GM18526 (cell line): ENCODE measurements around the gene PLAAT2.

Experiments used
- POLR2A ChIP-seq: IDR thresholded peaks from 3 replicates; pipeline ENCODE4 v1.6.1; 2011; ENCODE audit not compliant: insufficient read length; ENCODE audit errors: extremely low read depth

Gene PLAAT2

DNA sequence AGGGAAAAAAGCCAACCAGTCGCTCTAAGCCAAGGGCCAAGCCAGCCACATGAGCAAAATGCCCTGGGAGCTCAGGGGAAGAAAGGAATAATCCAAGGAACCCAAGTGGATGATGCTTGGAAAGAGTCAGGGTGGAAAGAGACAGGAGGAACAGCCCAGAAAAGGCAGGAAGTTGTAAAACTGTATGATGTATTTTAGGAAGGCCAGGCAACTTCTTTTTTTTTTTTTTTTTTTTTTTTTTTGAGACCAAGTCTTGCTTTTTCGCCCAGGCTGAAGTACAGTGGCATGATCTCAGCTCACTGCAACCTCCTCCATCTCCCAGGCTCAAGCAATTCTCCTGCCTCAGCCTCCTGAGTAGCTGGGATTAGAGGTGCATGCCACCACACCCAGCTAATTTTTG is 55.7 kb downstream of the PLAAT2 start:
- TF ChIP-seq POLR2A: no peak

- TF ChIP-seq POLR2A: no peak
Measured at GRCh38 chr11:63506876-63507275, 56.3 kb downstream of the PLAAT2 start.

DNA sequence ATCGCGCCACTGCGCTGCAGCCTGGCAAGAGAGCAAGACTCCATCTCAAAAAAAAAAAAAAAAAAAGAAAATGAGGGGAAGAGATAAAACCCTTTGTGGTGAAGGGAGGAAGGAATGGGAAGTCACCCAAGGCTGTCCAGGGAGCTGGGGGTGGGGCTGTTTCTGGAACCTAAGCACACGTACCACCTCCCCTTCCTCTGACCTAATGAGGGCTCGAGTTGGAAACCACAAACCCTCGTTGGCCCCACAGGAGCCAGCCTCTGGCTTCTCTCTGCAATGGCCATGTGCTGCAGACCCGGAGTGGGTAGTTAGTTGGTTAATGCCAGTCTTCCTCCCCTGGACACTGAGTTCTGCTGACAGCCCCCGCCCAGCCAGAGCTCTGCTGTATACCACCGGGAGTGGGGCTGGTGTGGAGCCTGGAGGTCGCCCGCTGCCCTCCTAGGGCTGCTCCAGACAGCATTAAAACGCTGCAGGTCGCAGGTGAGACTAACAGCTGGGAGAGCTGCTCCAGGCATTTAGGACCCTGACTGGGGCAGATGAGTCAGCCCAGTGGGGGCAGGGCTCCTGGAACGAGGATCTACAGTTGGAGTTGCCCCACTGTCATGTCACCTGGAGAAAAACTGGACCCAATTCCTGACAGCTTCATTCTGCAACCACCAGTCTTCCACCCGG is 57.2 kb downstream of the PLAAT2 start, which contains the start of gene LGALS12:
Gene LGALS12 (plus strand): TSS at position 228 of the 672 bp plus-strand sequence. CDS start 375 bp downstream, at position 603.
- TF ChIP-seq POLR2A: no peak

DNA sequence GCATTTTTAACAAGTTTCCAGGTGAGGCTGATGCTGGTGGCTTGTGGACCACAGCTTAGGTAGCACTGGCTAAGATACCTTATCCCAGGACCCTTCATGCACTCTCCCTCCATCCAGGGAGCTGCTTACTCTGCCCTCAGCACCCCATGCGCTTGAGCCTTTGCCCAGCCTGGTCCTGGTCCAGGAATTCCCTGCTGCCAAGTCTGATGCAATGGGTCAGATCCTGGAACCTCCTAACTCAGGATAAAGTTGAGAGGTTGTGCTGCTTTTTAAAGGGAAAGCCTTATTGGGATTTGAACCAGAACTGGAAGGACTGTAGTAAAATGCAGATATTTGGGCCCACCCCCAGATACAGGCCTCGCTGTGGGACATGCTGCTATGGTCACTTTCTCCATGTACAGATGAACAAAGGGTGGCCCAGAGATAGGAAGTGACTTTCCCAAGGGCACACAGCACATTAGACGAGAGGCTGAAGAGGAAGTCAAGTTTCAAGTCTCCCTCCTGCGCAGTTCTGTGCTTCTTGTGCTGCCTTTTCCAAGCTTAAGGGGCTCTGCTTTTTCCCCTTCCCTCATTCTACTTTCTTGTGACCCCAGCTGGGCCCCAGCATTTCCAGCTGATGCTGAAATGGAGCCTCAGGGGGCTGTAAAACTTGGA is 58.1 kb downstream of the PLAAT2 start:
- TF ChIP-seq POLR2A: no peak

DNA sequence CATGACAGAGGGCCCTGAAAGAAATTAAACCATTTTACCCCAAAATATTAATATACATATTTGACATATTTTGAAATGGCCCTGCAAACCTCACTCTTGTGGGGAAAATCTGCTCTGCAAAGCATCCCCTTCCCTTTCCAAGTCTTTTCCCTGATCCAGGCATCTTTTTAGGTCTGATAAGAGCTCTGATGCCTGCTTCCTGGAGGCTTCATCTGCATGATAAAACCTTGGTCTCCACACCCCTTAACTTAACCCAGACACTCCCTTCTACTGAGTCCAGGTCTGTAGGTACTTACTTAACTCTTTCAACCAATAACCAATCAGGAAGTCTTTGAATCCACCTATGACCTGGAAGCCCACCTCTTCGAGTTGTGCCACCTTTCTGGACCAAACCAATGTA is 59.1 kb downstream of the PLAAT2 start:
- TF ChIP-seq POLR2A: no peak

DNA sequence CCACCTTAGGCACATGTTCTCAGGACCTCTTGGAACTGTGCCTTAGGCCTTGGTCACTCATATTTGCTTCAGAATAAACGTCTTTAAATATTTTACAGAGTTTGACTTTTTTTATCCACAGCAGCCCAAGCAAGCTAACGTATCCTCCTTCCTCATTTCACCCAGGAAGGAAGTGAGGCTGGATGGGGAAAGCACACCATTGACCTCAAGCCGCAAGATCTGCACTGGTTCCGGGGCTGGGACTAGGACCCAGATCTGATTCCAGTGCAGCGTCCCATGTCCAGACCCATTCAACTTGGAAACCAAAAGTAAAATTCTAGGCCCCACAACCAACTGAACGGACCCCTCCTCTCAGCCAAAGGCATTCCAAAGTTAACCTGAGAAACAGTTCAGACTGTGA is 59.7 kb downstream of the PLAAT2 start:
- TF ChIP-seq POLR2A: no peak
